ENCODE data around the gene MYL10.

DNA sequence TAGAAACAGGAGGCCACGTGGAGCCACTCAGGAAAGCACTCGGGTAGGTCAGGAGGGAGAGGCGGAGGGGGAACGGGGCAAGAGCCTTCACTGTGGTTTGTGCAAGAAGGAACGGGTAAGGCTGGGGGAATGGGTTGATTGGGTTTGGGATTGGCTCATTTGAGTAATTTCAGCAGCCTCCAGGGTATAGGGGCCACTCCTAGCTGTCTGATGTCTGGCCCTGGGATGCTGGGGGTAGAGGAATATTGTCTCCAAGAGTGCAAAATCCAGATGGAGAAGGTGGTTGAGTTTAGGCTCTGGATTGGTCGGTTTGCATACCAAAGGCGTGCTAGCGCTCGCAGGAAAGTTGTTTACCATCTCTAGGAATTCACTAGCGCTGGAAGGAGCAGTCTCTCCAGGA is 47.2 kb downstream of the MYL10 start:
- TF ChIP-seq CTCF (conservative IDR thresholded peaks at IDR 0.05; ENCODE audit: low read length) = no peak
- TF ChIP-seq EZH2phosphoT487 (IDR thresholded peaks at IDR 0.05; ENCODE audit: borderline replicate concordance, low read depth, low read length) = no peak
